DOHH2 (cell line): Measurements from ENCODE around the gene BRD7.

Experiments
- H3F3A ChIP-seq: fragments of 200-600 bp; sonication (generic), shearing (Covaris generic); 2 replicates; pipeline ENCODE4 v1.6.0; 2016; ENCODE audit warnings: antibody characterized with exemption, mild to moderate bottlenecking; ENCODE audit not compliant: control insufficient read depth, insufficient read depth
- H3K27ac ChIP-seq: fragments of 200-600 bp; sonication (generic); 2 replicates; pipeline ENCODE4 v1.5.1; 2014; ENCODE audit warnings: low read depth, mild to moderate bottlenecking, low read length, moderate library complexity
- H3K27me3 ChIP-seq: fragments of 200-600 bp; sonication (generic); 2 replicates; pipeline ENCODE4 v1.6.1; 2014; ENCODE audit warnings: mild to moderate bottlenecking, low read length, mixed read lengths; ENCODE audit not compliant: control insufficient read depth
- H3K36me3 ChIP-seq: fragments of 200-600 bp; sonication (generic); 2 replicates; pipeline ENCODE4 v1.6.1; 2014; ENCODE audit warnings: mild to moderate bottlenecking, low read length, moderate library complexity, mixed read lengths; ENCODE audit not compliant: control insufficient read depth
- H3K4me1 ChIP-seq: fragments of 200-600 bp; sonication (generic); 2 replicates; pipeline ENCODE4 v1.6.1; 2014; ENCODE audit warnings: mild to moderate bottlenecking, low read length, mixed read lengths; ENCODE audit not compliant: control insufficient read depth
- H3K4me2 ChIP-seq: fragments of 200-600 bp; sonication (generic); 2 replicates; pipeline ENCODE4 v1.6.0; 2014; ENCODE audit warnings: mild to moderate bottlenecking, low read length, moderate library complexity
- H3K4me3 ChIP-seq: fragments of 200-600 bp; sonication (generic); 2 replicates; pipeline ENCODE4 v1.5.1; 2014; ENCODE audit warnings: mild to moderate bottlenecking, low read length, mixed read lengths
- H3K79me2 ChIP-seq: fragments of 200-600 bp; sonication (generic); 2 replicates; pipeline ENCODE4 v1.6.1; 2014; ENCODE audit warnings: mild to moderate bottlenecking, low read length, mixed read lengths; ENCODE audit not compliant: control insufficient read depth
- H3K9me2 ChIP-seq: fragments of 200-600 bp; sonication (generic); replicated peaks from 2 replicates; pipeline ENCODE4 v1.6.1; 2014; ENCODE audit warnings: mild to moderate bottlenecking, low read length, mixed read lengths; ENCODE audit not compliant: control insufficient read depth
- H3K9me3 ChIP-seq: fragments of 200-600 bp; sonication (generic); 2 replicates; pipeline ENCODE4 v1.6.1; 2014; ENCODE audit warnings: antibody characterized with exemption, low read length, mixed read lengths; ENCODE audit not compliant: control insufficient read depth, insufficient read depth
- H4K20me1 ChIP-seq: fragments of 200-600 bp; sonication (generic); 2 replicates; pipeline ENCODE4 v1.6.0; 2014; ENCODE audit warnings: low read depth, mild to moderate bottlenecking, antibody characterized with exemption, low read length, moderate library complexity; ENCODE audit not compliant: control insufficient read depth, insufficient read depth
- CTCF ChIP-seq: fragments of 200-600 bp; sonication (generic); IDR thresholded peaks from one replicate; pipeline ENCODE4 v1.5.1; 2014; ENCODE audit warnings: antibody characterized with exemption, mild to moderate bottlenecking, low read depth, low read length; ENCODE audit not compliant: poor library complexity, severe bottlenecking
- EZH2phosphoT487 ChIP-seq: fragments of 200-600 bp; sonication (generic); IDR thresholded peaks from 2 replicates; pipeline ENCODE4 v1.6.1; 2017; ENCODE audit warnings: borderline replicate concordance, mild to moderate bottlenecking, antibody characterized with exemption, low read length, moderate library complexity, mixed read lengths

Gene BRD7

DNA sequence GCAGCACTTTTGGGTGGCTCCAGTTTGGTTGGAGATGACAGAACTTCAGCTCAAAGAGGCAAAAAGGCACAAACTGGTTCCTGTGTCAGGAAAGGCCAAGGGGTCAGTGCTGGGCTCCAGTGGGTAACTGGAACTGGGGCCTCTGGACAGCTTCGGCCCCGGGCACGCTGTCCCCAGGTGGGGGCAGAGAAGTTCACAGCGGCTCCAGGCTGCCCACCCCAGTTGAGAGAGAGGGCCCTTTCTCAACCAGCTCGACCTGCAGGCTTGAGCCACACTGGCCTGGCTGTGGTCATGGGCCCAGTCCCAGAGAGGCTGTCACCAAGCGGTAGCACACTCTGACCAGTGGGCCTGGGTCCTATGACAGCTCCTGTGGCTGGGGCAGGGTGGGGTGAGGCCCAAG lies 77.9 kb downstream of the BRD7 start:
- no peak overlapping the region for H3K4me3 ChIP-seq
- H3K79me2 ChIP-seq, result no peaks in the 10 kb centered on the region
- no peaks in the 10 kb centered on the region for H3K4me1 ChIP-seq
- no peaks in the 10 kb centered on the region for H3K9me3 ChIP-seq
- H3K36me3 ChIP-seq, result peaks cover 7% of the 10 kb centered on the region; the same call in 1 of the 2 replicates
- no peaks in the 10 kb centered on the region for H4K20me1 ChIP-seq
- no peak overlapping the region for H3K4me2 ChIP-seq
- no peaks in the 10 kb centered on the region for H3F3A ChIP-seq
- TF ChIP-seq EZH2phosphoT487 (no peak), CTCF (no peak)
- H3K27me3 ChIP-seq, result no peaks in the 10 kb centered on the region
- H3K27ac ChIP-seq, result no peak overlapping the region
- H3K9me2 ChIP-seq, result no peaks in the 10 kb centered on the region

- H3K27me3 ChIP-seq, result no peaks in the 10 kb centered on the region
- no peaks in the 10 kb centered on the region for H3F3A ChIP-seq
- H3K4me2 ChIP-seq, result no peak overlapping the region
- H3K4me3 ChIP-seq, result no peak overlapping the region
- no peaks in the 10 kb centered on the region for H3K9me3 ChIP-seq
- peaks cover 7% of the 10 kb centered on the region; the same call in 1 of the 2 replicates for H3K36me3 ChIP-seq
- TF ChIP-seq CTCF, result no peak
- no peak for TF ChIP-seq EZH2phosphoT487
- no peaks in the 10 kb centered on the region for H4K20me1 ChIP-seq
- no peak overlapping the region for H3K27ac ChIP-seq
- no peaks in the 10 kb centered on the region for H3K9me2 ChIP-seq
- peaks cover 6% of the 10 kb centered on the region for H3K79me2 ChIP-seq
- H3K4me1 ChIP-seq, result no peaks in the 10 kb centered on the region
Measured at GRCh38 chr16:50289950-50290764, 78.6 kb downstream of the BRD7 start.

DNA sequence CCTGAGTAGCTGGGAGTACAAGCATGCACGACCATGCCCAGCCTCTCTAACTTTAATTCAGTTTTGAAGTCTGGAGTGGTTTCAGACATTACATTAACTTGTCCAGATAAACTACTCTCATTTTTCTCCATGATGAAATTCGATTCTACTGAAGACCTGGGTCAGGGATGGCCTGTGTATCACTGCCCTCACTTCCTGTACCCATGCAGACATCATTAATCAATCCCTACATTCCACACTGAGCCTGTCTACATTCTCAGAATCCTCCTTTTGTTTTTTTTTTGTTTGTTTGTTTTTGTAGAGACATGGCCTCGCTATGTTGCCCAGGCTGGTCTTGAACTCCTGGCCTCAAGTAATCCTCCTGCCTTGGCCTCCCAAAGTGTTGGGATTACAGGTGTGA lies 79.9 kb downstream of the BRD7 start:
- no peak overlapping the region for H3K27ac ChIP-seq
- H3K36me3 ChIP-seq, result peaks cover 7% of the 10 kb centered on the region; the same call in 1 of the 2 replicates
- H3K4me3 ChIP-seq, result no peak overlapping the region
- no peaks in the 10 kb centered on the region for H3F3A ChIP-seq
- no peaks in the 10 kb centered on the region for H3K27me3 ChIP-seq
- no peak overlapping the region for H3K4me2 ChIP-seq
- no peaks in the 10 kb centered on the region for H4K20me1 ChIP-seq
- peaks cover 11% of the 10 kb centered on the region for H3K4me1 ChIP-seq
- TF ChIP-seq EZH2phosphoT487 (no peak), CTCF (no peak)
- H3K9me2 ChIP-seq, result no peaks in the 10 kb centered on the region
- peaks cover 15% of the 10 kb centered on the region for H3K79me2 ChIP-seq
- H3K9me3 ChIP-seq, result no peaks in the 10 kb centered on the region
